Measurements from ENCODE around the gene CYFIP1.

DNA sequence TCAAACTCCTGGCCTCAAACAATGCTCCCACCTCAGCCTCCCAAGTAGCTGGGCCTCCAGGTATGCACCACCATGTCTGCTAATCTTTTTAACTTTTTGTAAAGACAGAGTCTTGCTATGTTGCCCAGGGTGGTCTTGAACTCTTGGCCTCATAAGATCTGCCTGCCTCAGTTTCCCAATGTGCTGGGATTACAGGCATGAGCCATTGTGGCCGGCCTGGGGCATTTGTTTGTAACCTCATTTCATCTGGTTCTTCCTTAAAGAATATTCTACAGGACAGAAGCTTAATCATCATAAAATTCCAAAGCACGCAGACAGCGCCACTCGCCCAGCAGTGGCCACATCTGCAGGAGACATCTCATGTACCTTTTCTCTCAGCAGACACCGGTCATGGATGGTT, 23.6 kb upstream of the CYFIP1 start:
- TF ChIP-seq RAD21 (CRISPR knock-in tag; conservative IDR thresholded peaks at IDR 0.05 in 1 of 2, IDR thresholded peaks at IDR 0.05 in 1 of 2) (no peak), POLR2A (conservative IDR thresholded peaks at IDR 0.05) (no peak), NRF1 (conservative IDR thresholded peaks at IDR 0.05 in 1 of 2, IDR thresholded peaks at IDR 0.05 in 1 of 2) (no peak)

Data from K562 (cell line).